ENCODE measurements around the gene RBM34.

The RBM34 gene

DNA sequence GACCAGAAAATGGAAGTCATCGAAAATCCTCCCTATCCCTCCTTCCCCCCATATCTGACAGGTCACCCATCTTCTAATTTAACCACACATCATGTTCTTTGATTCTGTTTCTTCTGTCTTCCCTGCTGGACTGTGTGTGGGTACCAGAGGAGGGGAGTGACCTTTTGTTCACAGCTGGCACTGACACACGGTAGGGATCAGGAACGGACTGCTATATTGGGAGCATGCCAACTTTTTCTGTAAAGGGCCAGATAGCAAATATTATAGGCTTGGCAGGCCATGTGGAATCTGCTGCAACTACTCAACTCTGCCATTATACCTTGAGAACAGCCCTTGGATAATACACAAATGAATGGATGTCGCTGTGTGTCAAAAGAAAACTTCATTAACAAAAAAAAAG is 24.9 kb downstream of the RBM34 start:
- no peak overlapping the region for H3K27ac Mint-ChIP-seq
- DNase-seq (no peak), ATAC-seq (no peak)
- H3K27me3 Mint-ChIP-seq: no peaks in the 10 kb centered on the region
- no peaks in the 10 kb centered on the region for H3K9me3 Mint-ChIP-seq
- peaks cover 30% of the 10 kb centered on the region for H3K4me1 Mint-ChIP-seq
- no peak overlapping the region for H3K4me3 Mint-ChIP-seq

DNA sequence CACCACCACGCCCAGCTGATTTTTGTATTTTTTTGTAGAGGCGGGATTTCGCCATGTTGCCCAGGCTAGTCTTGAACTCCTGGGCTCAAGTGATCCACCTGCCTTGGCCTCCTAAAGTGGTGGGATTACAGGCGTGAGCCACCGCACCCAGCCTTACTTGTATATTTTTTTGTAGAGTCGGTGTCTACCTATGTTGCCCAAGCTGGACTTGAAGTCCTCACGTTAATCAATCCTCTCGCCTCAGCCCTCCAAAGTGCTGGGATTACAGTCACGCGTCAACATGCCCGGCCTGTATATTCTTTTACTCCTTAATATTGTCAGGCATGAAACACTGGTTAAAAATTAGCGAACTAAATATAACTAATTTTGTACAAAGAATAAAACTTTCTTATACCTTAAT is 26.9 kb downstream of the RBM34 start:
- Mint-ChIP-seq H3K9me3 (no peaks in the 10 kb centered on the region), H3K27me3 (no peaks in the 10 kb centered on the region), H3K27ac (no peak overlapping the region), H3K4me3 (no peak overlapping the region), H3K4me1 (peaks cover 23% of the 10 kb centered on the region)
- ATAC-seq: no peak
- no peak for DNase-seq

DNA sequence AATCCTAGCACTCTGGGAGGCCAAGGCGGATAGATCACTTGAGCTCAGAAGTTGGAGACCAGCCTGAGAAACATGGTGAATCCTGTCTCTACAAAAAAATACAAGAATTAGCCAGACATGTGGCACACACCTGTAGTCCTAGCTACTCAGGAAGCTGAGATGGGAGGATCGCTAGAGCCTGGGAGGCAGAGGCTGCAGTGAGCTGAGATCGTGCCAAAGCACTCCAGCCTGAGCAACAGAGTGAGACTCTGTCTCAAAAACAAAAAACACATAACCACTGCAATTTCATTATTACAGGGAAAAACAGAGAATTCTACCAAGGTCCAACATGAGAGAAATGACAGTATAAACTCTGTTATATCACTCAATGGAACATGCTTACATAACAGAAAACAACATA is 28.0 kb downstream of the RBM34 start:
- H3K4me3 Mint-ChIP-seq: no peak overlapping the region
- DNase-seq: no peak
- peaks cover 19% of the 10 kb centered on the region for H3K4me1 Mint-ChIP-seq
- no peaks in the 10 kb centered on the region for H3K9me3 Mint-ChIP-seq
- H3K27ac Mint-ChIP-seq: no peak overlapping the region
- ATAC-seq: no peak
- no peaks in the 10 kb centered on the region for H3K27me3 Mint-ChIP-seq

DNA sequence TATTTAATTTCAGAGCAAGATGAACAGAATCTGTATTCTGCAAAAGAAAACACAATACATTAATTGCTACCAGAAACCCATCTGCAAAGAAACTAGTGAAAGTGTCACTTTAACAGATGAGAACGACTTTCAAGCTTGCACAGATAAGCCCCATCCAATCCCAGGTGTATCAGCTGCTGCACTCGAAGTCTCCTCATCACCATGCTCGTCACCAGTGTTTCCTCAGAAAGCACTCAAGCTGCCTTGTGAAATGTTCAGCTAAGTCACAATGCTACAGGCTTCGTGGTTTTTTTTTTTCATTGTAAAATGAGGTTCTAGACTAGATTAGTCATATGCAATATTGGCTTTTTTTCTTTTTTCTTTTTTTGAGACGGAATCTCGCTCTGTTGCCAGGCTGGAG is 29.1 kb downstream of the RBM34 start:
- Mint-ChIP-seq H3K4me3 (no peak overlapping the region), H3K9me3 (no peaks in the 10 kb centered on the region), H3K4me1 (peaks cover 17% of the 10 kb centered on the region), H3K27ac (no peak overlapping the region), H3K27me3 (no peaks in the 10 kb centered on the region)
- ATAC-seq (no peak), DNase-seq (no peak)

DNA sequence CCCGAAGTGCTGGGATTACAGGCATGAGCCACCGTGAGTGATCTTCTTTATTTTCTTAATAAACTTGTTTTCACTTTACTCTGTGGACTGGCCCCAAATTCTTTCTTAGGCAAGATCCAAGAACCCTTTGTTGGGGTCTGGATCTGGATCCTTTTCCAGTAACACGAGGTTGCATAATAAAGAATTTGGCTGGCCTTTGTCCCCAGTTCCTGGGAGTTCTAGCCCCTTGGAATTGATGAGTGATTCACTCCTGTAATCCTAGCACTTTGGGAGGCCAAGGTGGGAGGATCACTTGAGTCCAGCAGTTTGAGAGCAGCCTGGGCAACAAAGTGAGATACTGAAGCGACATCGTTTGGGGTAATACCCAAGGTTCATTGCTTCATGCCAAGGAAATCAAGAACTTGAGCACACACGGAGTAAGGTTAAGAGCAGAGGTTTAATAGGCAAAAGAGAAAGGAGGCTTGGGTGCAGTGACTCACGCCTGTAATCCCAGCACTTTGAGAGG is 30.2 kb downstream of the RBM34 start:
- no peaks in the 10 kb centered on the region for H3K9me3 Mint-ChIP-seq
- no peaks in the 10 kb centered on the region for H3K27me3 Mint-ChIP-seq
- no peak overlapping the region for H3K27ac Mint-ChIP-seq
- no peak for DNase-seq
- no peak overlapping the region for H3K4me3 Mint-ChIP-seq
- no peak for ATAC-seq
- peaks cover 26% of the 10 kb centered on the region for H3K4me1 Mint-ChIP-seq

DNA sequence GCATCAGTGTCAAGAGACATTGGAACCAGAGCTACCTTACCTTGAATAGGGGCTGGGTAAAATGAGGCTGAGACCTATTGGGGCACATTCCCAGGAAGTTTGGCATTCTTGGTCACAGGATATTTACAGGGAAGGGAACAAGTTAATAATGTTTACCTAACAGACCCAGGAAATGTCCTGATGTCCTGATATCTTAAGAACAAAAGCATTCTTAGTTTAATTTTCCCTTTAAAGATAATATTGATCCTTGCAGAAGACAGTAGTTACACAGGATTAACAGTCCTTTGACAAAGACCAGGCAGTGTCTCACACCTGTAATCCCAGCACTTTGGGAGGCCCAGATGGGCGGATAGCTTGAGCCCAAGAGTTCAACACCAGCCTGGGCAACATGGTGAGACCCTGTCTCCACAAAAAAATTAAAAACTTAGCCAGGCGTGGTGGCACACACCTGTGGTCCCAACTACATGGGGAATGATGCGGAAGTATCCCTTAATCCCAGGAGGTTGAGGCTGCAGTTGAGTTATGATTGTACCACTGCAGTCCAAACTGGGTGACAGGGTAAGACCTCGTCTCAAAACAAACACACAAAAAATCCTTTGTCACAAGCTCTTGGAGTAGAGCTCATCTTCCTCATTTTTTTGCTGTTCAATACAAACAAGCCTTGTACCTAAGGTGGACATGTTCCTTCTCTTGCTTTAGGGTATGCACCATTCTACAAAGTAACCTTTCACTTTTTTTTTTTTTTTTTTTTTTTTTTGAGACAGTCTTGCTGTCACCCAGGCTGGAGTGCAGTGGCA is 31.1 kb downstream of the RBM34 start:
- Mint-ChIP-seq H3K4me3 (peak overlapping the region; percentile 37 to 93), H3K4me1 (peaks cover 34% of the 10 kb centered on the region), H3K9me3 (no peaks in the 10 kb centered on the region), H3K27me3 (no peaks in the 10 kb centered on the region), H3K27ac (peak overlapping the region in 1 of 2 donors; percentile 74)
- DNase-seq: no peak
- no peak for ATAC-seq

DNA sequence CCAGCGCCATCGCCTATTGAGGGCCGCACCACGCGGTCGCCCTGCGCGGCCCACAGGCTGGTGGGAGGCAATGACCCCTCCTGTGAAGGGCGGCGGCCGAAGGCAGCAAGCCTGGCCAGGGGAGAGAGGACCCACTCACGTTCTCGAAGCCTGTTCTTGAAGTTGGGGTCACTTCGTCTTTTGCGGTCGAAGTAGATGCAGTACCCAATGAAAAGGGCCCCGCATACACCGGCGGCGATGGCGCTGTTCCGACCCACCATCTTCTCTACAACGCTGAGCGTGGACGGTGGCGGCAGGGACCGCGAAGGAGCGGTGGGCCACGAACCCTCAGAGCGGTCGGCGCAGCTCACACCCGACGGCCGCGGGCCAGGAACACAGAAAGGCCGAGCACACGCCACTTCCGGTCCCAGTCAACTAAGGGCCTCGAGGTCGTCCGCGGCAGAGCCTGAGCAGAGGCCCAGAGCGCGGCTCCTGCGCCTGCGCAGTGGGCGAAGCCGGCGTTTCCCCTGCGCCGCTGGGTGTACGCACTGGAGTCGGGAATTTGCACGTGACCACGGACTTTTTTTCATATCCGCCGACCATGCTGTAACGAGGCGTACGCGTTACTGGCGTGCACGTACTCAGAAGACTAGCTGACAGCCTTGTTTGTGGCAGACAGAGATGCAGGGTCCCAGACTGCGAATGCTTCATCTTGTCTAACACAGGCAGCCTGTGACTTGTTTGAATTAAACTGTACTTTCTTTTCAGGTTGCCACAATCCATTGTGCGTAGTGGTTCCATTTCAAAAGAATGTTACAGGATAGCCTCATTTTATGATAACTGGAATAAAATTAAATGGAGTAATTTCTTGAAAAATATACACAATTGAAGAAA is 32.4 kb downstream of the RBM34 start, which contains the start of gene TOMM20:
TSS of gene TOMM20 (minus strand) at position 382 of the 873 bp plus-strand sequence. CDS start at position 260, 122 bp downstream.
- Mint-ChIP-seq H3K9me3 (no peaks in the 10 kb centered on the region), H3K27ac (peak within 1 kb of the TSS; percentile 95 to 99), H3K4me1 (peaks cover 44% of the 10 kb centered on the region), H3K27me3 (no peaks in the 10 kb centered on the region), H3K4me3 (peak within 1 kb of the TSS; percentile 93 to 98)
- peak; percentile 98 for ATAC-seq
- DNase-seq: peak; percentile 94 to 97

DNA sequence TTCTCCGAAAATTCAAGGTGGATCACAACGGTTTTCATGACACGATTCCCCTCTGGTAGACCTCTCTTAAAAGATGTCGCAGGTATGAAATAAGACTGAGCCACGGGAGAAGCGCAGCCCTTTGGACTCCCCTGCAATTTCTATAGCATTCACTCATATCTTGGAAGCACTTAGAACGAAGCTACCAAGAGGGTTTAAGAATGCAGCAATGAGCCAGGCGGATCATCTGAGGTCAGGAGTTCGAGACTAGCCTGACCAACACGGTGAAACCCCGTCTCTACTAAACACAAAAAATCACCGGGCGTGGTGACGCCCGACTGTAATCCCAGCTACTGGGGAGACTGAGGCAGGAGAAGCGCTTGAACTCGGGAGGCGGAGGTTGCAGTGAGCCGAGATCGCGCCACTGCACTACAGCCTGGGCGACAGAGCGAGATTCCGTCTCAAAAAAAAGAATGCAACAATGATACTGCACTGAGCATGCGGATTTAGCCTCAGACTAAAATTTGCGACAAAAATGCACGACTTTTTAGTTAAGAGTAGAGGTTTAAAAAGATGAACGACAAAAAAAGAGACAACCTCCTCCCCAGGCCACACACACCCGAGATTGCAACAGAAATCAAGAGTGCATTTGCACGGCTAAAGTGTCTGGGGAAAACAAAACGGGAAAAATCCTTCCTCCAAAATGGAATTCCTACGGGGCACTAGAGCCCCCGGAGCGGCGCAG is 33.2 kb downstream of the RBM34 start:
- peak overlapping the region; percentile 93 to 98 for H3K4me3 Mint-ChIP-seq
- H3K9me3 Mint-ChIP-seq: no peaks in the 10 kb centered on the region
- H3K4me1 Mint-ChIP-seq: peaks cover 52% of the 10 kb centered on the region
- H3K27ac Mint-ChIP-seq: peak overlapping the region; percentile 95 to 99
- no peaks in the 10 kb centered on the region for H3K27me3 Mint-ChIP-seq
- peak in 1 of 2 donors; percentile 36 for DNase-seq
- no peak for ATAC-seq

DNA sequence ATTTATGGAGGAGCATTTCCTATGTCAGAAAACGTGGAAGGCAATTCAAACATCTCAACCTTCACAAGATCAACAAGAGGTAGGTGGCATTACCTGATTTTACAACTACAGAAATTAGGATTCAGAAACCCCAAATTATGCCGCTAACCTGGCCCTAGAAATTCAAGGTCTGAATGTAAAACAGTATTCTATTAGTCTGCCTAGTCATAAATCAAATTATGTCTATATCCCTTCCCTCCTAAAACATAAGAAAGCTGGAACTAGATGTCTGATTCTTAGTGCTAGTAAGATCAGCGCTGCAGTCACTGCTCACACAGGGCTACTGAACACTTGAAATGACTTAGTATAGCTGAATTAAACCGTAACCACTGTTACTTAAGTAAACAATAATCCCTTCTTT is 33.8 kb downstream of the RBM34 start:
- Mint-ChIP-seq H3K9me3 (no peaks in the 10 kb centered on the region), H3K4me1 (peaks cover 59% of the 10 kb centered on the region), H3K27me3 (no peaks in the 10 kb centered on the region), H3K27ac (peak overlapping the region; percentile 54 to 95), H3K4me3 (peak overlapping the region; percentile 93 to 98)
- ATAC-seq (no peak), DNase-seq (no peak)

DNA sequence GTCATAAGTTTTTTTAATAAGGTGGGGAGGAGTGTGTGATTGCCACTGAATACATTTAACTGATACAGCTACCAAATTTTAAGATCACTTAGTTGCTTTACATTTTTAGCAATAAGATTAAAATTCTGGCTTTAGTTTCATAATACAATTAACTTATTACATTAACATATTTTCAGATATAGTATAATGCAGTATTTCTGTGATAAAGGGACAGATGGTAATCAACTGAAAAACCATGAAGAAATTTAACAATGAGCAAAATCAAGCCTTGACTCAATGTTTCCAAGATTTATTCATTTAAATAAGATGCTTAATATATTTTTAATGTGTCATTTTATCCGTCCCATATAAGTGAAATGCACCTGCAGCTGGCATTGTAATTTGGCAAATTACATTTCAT is 36.4 kb downstream of the RBM34 start:
- DNase-seq (no peak), ATAC-seq (no peak)
- H3K9me3 Mint-ChIP-seq: no peaks in the 10 kb centered on the region
- peak overlapping the region in 1 of 2 donors; percentile 42 for H3K27ac Mint-ChIP-seq
- H3K4me3 Mint-ChIP-seq: peak overlapping the region; percentile 35 to 71
- no peaks in the 10 kb centered on the region for H3K27me3 Mint-ChIP-seq
- peaks cover 64% of the 10 kb centered on the region for H3K4me1 Mint-ChIP-seq

DNA sequence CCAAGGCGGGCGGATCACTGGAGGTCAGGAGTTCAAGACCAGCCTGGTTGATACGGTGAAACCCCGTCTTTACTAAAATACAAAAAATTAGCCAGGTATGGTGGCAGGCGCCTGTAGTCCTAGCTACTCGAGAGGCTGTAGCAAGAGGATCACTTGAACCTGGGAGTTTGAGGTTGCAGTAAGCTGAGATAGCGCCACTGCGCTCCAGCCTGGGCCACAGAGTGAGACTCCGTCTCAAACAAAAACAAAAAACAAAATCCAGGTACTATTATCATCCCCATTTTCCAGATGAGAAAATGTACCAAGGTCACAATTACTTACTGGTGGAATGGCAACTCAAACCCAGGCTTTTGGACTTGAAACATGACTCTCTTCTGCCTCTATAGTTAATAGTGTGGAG is 36.9 kb downstream of the RBM34 start:
- Mint-ChIP-seq H3K27ac (peak overlapping the region in 1 of 2 donors; percentile 42), H3K4me3 (peak overlapping the region; percentile 35 to 69), H3K27me3 (no peaks in the 10 kb centered on the region), H3K9me3 (no peaks in the 10 kb centered on the region), H3K4me1 (peaks cover 58% of the 10 kb centered on the region)
- no peak for DNase-seq
- no peak for ATAC-seq

DNA sequence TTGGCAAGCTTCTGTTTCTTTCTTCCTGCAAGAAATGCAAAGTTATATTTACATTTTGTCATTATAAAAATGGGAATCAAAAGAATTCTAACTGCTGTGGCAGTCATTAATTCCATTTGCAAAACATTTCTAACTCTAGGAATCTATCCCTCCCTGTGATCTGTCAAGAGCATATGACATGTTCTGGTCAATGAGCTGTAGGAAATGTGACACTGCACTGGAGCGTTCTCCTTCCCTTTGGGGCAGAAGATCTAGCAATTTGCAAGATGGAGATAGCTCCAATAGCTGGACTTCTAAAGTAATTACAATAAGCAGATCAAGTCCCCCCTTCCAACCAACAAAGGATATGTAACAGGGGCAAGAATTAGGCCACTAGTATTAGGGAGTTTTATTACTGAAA is 38.7 kb downstream of the RBM34 start:
- no peak overlapping the region for H3K4me3 Mint-ChIP-seq
- ATAC-seq: no peak

DNA sequence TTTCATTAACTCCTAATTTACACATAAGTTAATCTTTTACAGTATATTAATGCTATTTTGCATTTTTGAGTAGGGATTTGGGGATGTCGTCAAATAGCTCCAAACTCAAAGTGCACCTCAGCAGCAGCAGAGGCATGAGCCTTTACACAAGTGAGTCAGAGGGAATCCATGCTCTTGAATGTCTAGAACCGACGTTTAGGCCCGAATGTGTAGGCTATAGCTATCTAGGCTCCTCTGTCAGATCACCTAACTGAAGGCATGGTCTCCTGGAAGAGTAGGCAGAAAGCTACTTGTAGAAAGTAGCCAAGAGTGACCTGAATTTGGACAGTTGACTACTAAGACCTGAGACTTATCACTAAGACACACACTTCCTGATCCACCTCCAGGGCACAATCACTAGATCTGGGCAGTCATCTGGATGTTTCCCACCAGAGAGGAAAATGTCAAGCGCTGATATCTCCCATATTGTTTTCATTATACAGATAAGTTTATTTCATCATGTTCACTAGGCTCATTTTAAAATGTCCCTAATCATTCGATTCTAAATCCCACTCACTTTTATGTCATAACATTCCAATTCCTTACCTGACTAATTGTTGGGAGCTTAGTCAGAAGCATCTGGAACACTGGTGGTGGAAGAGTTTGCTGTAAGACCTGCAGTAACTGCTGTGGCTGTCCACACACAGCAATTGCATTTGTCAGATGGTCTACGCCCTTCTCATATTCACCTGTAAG is 47.7 kb downstream of the RBM34 start:
- no peaks in the 10 kb centered on the region for H3K9me3 Mint-ChIP-seq
- H3K27ac Mint-ChIP-seq: peak overlapping the region; percentile 4 to 72
- no peak for DNase-seq
- no peak overlapping the region for H3K4me3 Mint-ChIP-seq
- no peaks in the 10 kb centered on the region for H3K27me3 Mint-ChIP-seq
- ATAC-seq: no peak
- H3K4me1 Mint-ChIP-seq: peaks cover 5% of the 10 kb centered on the region

More for the DNA sequence above, 38.7 kb downstream of the RBM34 start:
- no peaks in the 10 kb centered on the region for H3K9me3 Mint-ChIP-seq
- H3K27ac Mint-ChIP-seq: no peak overlapping the region
- DNase-seq: no peak
- H3K27me3 Mint-ChIP-seq: no peaks in the 10 kb centered on the region
- peaks cover 54% of the 10 kb centered on the region for H3K4me1 Mint-ChIP-seq

DNA sequence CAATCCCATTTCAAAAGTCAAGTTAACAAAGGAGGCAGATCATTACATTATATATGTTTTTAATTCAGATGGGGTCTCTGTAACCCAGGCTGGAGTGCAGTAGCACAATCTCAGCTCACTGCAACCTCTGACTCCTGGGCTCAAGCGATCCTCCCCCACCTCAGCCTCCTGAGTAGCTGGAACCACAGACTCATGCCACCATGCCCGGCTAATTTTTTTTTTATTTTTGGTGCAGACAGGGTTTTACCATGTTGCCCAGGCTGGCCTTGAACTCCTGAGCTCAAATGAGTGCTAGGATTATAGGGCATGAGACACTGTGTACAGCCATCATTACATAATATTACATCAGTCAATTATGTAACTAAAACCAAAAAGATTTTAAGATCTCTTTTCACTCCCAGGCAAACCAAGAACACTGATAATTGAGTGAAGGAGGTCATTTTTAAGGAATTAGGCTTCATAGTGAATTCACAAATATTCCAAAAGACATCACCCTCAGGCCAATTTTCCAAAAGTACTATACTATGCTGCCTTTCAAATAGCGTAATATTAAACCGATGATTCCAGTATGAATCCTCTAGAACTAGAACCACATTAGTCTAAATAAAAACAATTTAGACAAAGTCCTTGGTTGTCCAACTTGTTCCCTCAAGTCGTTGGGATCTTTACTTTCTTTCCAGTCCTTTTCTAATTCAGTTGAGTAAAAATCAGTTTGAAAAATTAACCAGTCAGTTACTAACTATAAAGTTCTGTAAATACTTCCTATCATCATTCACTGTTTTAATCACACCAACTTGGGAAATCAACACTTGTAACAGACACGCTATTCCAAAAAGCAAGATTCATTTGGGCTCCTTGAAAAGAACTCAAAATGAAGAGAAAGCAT is 48.5 kb downstream of the RBM34 start:
- Mint-ChIP-seq H3K4me1 (peaks cover 6% of the 10 kb centered on the region), H3K27me3 (no peaks in the 10 kb centered on the region), H3K4me3 (no peak overlapping the region), H3K9me3 (no peaks in the 10 kb centered on the region), H3K27ac (peak overlapping the region; percentile 62 to 63)
- ATAC-seq: no peak
- no peak for DNase-seq
